H1 (cell line): ENCODE data around the gene SLC6A3. TPM values are rescaled to one million over a fixed set of nuclear protein-coding genes. Genes with fewer than 3 reads are reported as not detected.

ENCODE experiments used
- CTCF ChIA-PET: fragments of 300-600 bp; sonication (Branson Sonifier 250); formaldehyde crosslinking; loops from one replicate; lab custom pipeline; 2021; ENCODE audit not compliant: partially characterized antibody; lab: Charles Lee
- POLR2A ChIA-PET: fragments of 300-600 bp; sonication (Branson Sonifier 250); formaldehyde crosslinking; loops from one replicate; lab custom pipeline; 2021; ENCODE audit warnings: inconsistent platforms; ENCODE audit not compliant: partially characterized antibody; lab: Charles Lee
- DNase-seq, 2 experiments: peaks; one replicate each; pipeline versions ENCODE4 v3.0.0 to v3.0.0-alpha.2; 2010 to 2022; ENCODE audit warnings: low spot score in 2 of 2, low read depth in 1 of 2, mixed read lengths in 1 of 2
- FAIRE-seq: peaks from 2 replicates; lab custom pipeline; 2011; peaks lifted over from hg19 to GRCh38; lab: Jason Lieb, UNC
- H2AFZ ChIP-seq: 2 replicates; pipeline ENCODE4 v1.8.1; 2012; ENCODE audit warnings: low read length, inconsistent platforms
- H2AK5ac ChIP-seq: 2 replicates; pipeline ENCODE4 v1.6.1; 2013; ENCODE audit warnings: low read depth, low read length
- H2BK120ac ChIP-seq: replicated peaks from 2 replicates; pipeline ENCODE3; 2013; ENCODE audit warnings: low read depth, low read length, inconsistent platforms
- H2BK12ac ChIP-seq: 2 replicates; pipeline ENCODE4 v1.6.1; 2013; ENCODE audit warnings: low read depth, low read length
- H2BK15ac ChIP-seq: 2 replicates; pipeline ENCODE4 v1.6.1; 2013; ENCODE audit warnings: low read length
- H2BK20ac ChIP-seq: 2 replicates; pipeline ENCODE4 v1.6.1; 2013; ENCODE audit warnings: low read length
- H2BK5ac ChIP-seq: 2 replicates; pipeline ENCODE4 v1.6.1; 2013; ENCODE audit warnings: low read depth, low read length
- H3K14ac ChIP-seq: 2 replicates; pipeline ENCODE4 v1.6.1; 2013; ENCODE audit warnings: inconsistent platforms; ENCODE audit not compliant: insufficient read length
- H3K18ac ChIP-seq: 2 replicates; pipeline ENCODE4 v1.6.1; 2013; ENCODE audit warnings: low read length; ENCODE audit errors: extremely low read depth
- H3K23ac ChIP-seq: 2 replicates; pipeline ENCODE4 v1.6.1; 2013; ENCODE audit warnings: inconsistent platforms; ENCODE audit not compliant: insufficient read length
- H3K23me2 ChIP-seq: 2 replicates; pipeline ENCODE4 v1.6.1; 2013; ENCODE audit warnings: low read depth, low read length
- H3K27ac ChIP-seq: 2 replicates; pipeline ENCODE4 v1.6.1; 2011; ENCODE audit warnings: low read depth, low read length, inconsistent platforms
- H3K27me3 ChIP-seq, 4 experiments: replicated peaks in 1 of 4; 1 replicate in 1 of 4; 2 replicates in 3 of 4; pipeline versions ENCODE4 v1.6.1 to v1.8.1; 2011 to 2013; ENCODE audit warnings: low read length in 3 of 4, mild to moderate bottlenecking in 3 of 4, inconsistent platforms in 2 of 4, mixed read lengths in 2 of 4, moderate library complexity in 1 of 4; ENCODE audit not compliant: control insufficient read depth in 3 of 4, insufficient read depth in 3 of 4; ENCODE audit errors: extremely low read depth in 1 of 4
- H3K36me3 ChIP-seq, 4 experiments: 2 replicates each; pipeline versions ENCODE4 v1.6.1 to v1.8.1; 2011 to 2013; ENCODE audit warnings: mild to moderate bottlenecking in 4 of 4, low read length in 3 of 4, moderate library complexity in 2 of 4, control low read depth in 1 of 4, inconsistent platforms in 1 of 4; ENCODE audit not compliant: insufficient read depth in 4 of 4, control insufficient read depth in 2 of 4
- H3K4ac ChIP-seq: replicated peaks from 2 replicates; pipeline ENCODE3; 2013; ENCODE audit warnings: low read length, low read depth, mixed read lengths, inconsistent platforms; ENCODE audit not compliant: insufficient read length
- H3K4me1 ChIP-seq, 4 experiments: replicated peaks in 1 of 4; 1 replicate in 1 of 4; 2 replicates in 3 of 4; pipeline versions ENCODE4 v1.6.1 to v1.8.1; 2011 to 2013; ENCODE audit warnings: low read length in 3 of 4, inconsistent platforms in 2 of 4, mixed read lengths in 1 of 4; ENCODE audit not compliant: insufficient read depth in 4 of 4, control insufficient read depth in 3 of 4
- H3K4me2 ChIP-seq, 2 experiments: 2 replicates each; pipeline versions ENCODE4 v1.6.1 to v1.8.1; 2011 to 2013; ENCODE audit warnings: low read depth in 2 of 2, low read length in 2 of 2, control low read depth in 1 of 2, inconsistent platforms in 1 of 2, mild to moderate bottlenecking in 1 of 2; ENCODE audit not compliant: insufficient read depth in 1 of 2
- H3K4me3 ChIP-seq, 4 experiments: fragments of 200-600, 300-600 bp in 1 of 4; sonication (generic), shearing (Covaris generic), sonication (Bioruptor Twin) in 1 of 4; 2 replicates each; pipeline versions ENCODE4 v1.5.1 to v1.8.1; 2011 to 2016; ENCODE audit warnings: low read length in 4 of 4, low read depth in 3 of 4, control low read depth in 2 of 4, inconsistent platforms in 2 of 4, mild to moderate bottlenecking in 2 of 4, mixed read lengths in 1 of 4, moderate library complexity in 1 of 4; ENCODE audit not compliant: insufficient read depth in 2 of 4; ENCODE audit errors: extremely low read depth in 1 of 4
- H3K56ac ChIP-seq: replicated peaks from 2 replicates; pipeline ENCODE3; 2013; ENCODE audit warnings: low read depth, mild to moderate bottlenecking, mixed read lengths, low read length, inconsistent platforms; ENCODE audit not compliant: insufficient read length
- H3K79me1 ChIP-seq: 2 replicates; pipeline ENCODE4 v1.6.1; 2013; ENCODE audit warnings: low read depth, low read length, control low read depth
- H3K79me2 ChIP-seq, 2 experiments: 2 replicates each; pipeline versions ENCODE4 v1.6.1 to v1.8.1; 2012 to 2013; ENCODE audit warnings: low read length in 2 of 2, mild to moderate bottlenecking in 2 of 2, inconsistent platforms in 1 of 2; ENCODE audit not compliant: insufficient read depth in 2 of 2, control insufficient read depth in 1 of 2
- H3K9ac ChIP-seq, 4 experiments: replicated peaks in 1 of 4; 1 replicate in 1 of 4; 2 replicates in 3 of 4; pipeline versions ENCODE4 v1.6.1 to v1.8.1; 2011 to 2013; ENCODE audit warnings: low read depth in 3 of 4, low read length in 3 of 4, control low read depth in 2 of 4, mild to moderate bottlenecking in 2 of 4, moderate library complexity in 2 of 4, inconsistent platforms in 1 of 4; ENCODE audit errors: extremely low read depth in 1 of 4
- H3K9me3 ChIP-seq, 2 experiments: 2 replicates each; pipeline versions ENCODE4 v1.6.1 to v1.8.1; 2012 to 2013; ENCODE audit warnings: mild to moderate bottlenecking in 2 of 2, moderate library complexity in 2 of 2, control low read depth in 1 of 2, inconsistent platforms in 1 of 2, low read depth in 1 of 2, low read length in 1 of 2, mixed read lengths in 1 of 2; ENCODE audit not compliant: insufficient read depth in 2 of 2
- H4K20me1 ChIP-seq, 2 experiments: replicated peaks in 1 of 2; 2 replicates each; pipeline versions ENCODE3 to v1.8.1; 2011 to 2013; ENCODE audit warnings: inconsistent platforms in 2 of 2, low read length in 2 of 2, mild to moderate bottlenecking in 1 of 2; ENCODE audit not compliant: insufficient read depth in 2 of 2, control insufficient read depth in 1 of 2
- H4K5ac ChIP-seq: 2 replicates; pipeline ENCODE4 v1.6.1; 2013; ENCODE audit warnings: low read length, low read depth, mixed read lengths, inconsistent platforms; ENCODE audit not compliant: insufficient read length
- H4K8ac ChIP-seq: 2 replicates; pipeline ENCODE4 v1.8.0; 2013; ENCODE audit warnings: mild to moderate bottlenecking, moderate library complexity, low read length, inconsistent platforms; ENCODE audit not compliant: insufficient read depth; ENCODE audit errors: extremely low read depth
- H4K91ac ChIP-seq: replicated peaks from 2 replicates; pipeline ENCODE3; 2013; ENCODE audit warnings: low read length, mixed read lengths, inconsistent platforms; ENCODE audit not compliant: insufficient read length
- ATF3 ChIP-seq: IDR thresholded peaks from 2 replicates; pipeline ENCODE4 v1.6.1; 2011; ENCODE audit warnings: low read depth, mild to moderate bottlenecking, low read length; ENCODE audit not compliant: insufficient read depth
- CREB1 ChIP-seq: IDR thresholded peaks from 2 replicates; pipeline ENCODE4 v1.6.1; 2012; ENCODE audit warnings: inconsistent platforms
- HDAC2 ChIP-seq, 2 experiments: fragments of 300-600 bp in 1 of 2; sonication (generic) in 1 of 2; IDR thresholded peaks; 2 replicates each; pipeline ENCODE4 v1.6.1; 2011 to 2012; ENCODE audit warnings: low read depth in 2 of 2, low read length in 2 of 2, mild to moderate bottlenecking in 2 of 2, moderate library complexity in 2 of 2, borderline replicate concordance in 1 of 2, inconsistent platforms in 1 of 2
- KDM1A ChIP-seq: fragments of 200-600, 300-600 bp; sonication (generic); IDR thresholded peaks from 2 replicates; pipeline ENCODE4 v1.7.1; 2016; ENCODE audit warnings: mild to moderate bottlenecking, low read length, borderline replicate concordance
- RAD21 ChIP-seq, 2 experiments: IDR thresholded peaks in 1 of 2; conservative IDR thresholded peaks in 1 of 2; 2 replicates each; pipeline ENCODE4 v1.6.1; 2011; ENCODE audit warnings: low read depth in 2 of 2, low read length in 2 of 2, improper control_type of control experiment in 1 of 2, inconsistent platforms in 1 of 2, mild to moderate bottlenecking in 1 of 2, moderate library complexity in 1 of 2
- WGBS, 2 experiments: shearing (Covaris generic) in 1 of 2; methylation state at CpG; one replicate each; pipeline versions ENCODE4 v1.1.6 to v1.1.7; 2013 to 2015; ENCODE audit warnings: low lambda C conversion rate in 2 of 2, mixed read lengths in 2 of 2, inconsistent platforms in 1 of 2, low coverage in 1 of 2, missing lambda C conversion rate in 1 of 2; ENCODE audit not compliant: insufficient replicate concordance in 2 of 2, insufficient coverage in 1 of 2, insufficient read length in 1 of 2; ENCODE audit errors: extremely low coverage in 1 of 2, missing lambda C conversion rate in 1 of 2; 5-methylcytosine and 5-hydroxymethylcytosine counted together
- polyA plus RNA-seq, 7 experiments: library from polyadenylated mRNA; depleted of rRNA in 3 of 7; stranded (reverse) in 5 of 7; unstranded in 2 of 7; fragments of >200 nt in 5 of 7; fragments of 200-250 nt in 2 of 7; gene quantifications; 1 replicate in 5 of 7; 2 replicates in 1 of 7; 4 replicates in 1 of 7; pipeline versions ENCODE4 v1.2.1 to v1.2.3, GENCODE V29; 2011 to 2013; ENCODE audit warnings: missing spikeins in 2 of 7, mixed read lengths in 2 of 7
- total RNA-seq: library from RNA; stranded (reverse); fragmentation: NEBNext Ultra II Directional; extraction: Animal tissue kit (Norgen Biotek cat#: 25700); gene quantifications from 2 replicates; pipeline ENCODE4 v1.2.1, GENCODE V29; 2021

SLC6A3 gene
- total and polyA plus RNA-seq, 2 of the 8 experiments (the other 6 are each of a cell fraction or from before 2014, with no cell fraction given): 0.48 to 0.91 TPM

- Histone ChIP-seq H3K79me1 (no peaks in the 10 kb centered on the region), H4K91ac (no peak overlapping the region), H3K14ac (no peak overlapping the region), H3K4me2 (no peak overlapping the region), H2AFZ (no peak overlapping the region), H2BK15ac (no peak overlapping the region), H3K9ac (no peak overlapping the region), H3K27ac (no peak overlapping the region), H4K20me1 (peaks cover 0 to 5% of the 10 kb centered on the region in 2 experiments), H3K9me3 (peaks cover 5 to 10% of the 10 kb centered on the region in 2 experiments; a peak in 3 of 4 replicates), H3K18ac (no peak overlapping the region), H4K8ac (no peak overlapping the region), H3K4me1 (peaks cover 0 to 7% (median 5%) of the 10 kb centered on the region in 4 experiments; a peak in 6 of 7 replicates), H3K23me2 (peaks cover 2% of the 10 kb centered on the region; the same call in 1 of the 2 replicates), H2BK5ac (no peak overlapping the region), H2BK12ac (no peak overlapping the region), H3K4ac (no peak overlapping the region), H3K36me3 (no peaks in the 10 kb centered on the region), H2BK120ac (no peak overlapping the region), H3K4me3 (no peak overlapping the region), H4K5ac (no peak overlapping the region), H2AK5ac (no peak overlapping the region), H2BK20ac (no peak overlapping the region), H3K27me3 (peaks cover 1 to 25% (median 22%) of the 10 kb centered on the region in 4 experiments), H3K56ac (no peak overlapping the region), H3K23ac (no peak overlapping the region), H3K79me2 (no peaks in the 10 kb centered on the region)
- FAIRE-seq: no peak
- ChIA-PET POLR2A (interaction anchor here (1.5 kb wide), 1 partner anchor 12 kb away, joined by 4 read pairs; no protein-coding TSS in a partner anchor), CTCF (interaction anchor here (0.9 to 4.0 kb wide), 22 partner anchors 8 to 265 kb away, joined by 3 to 31 read pairs (median 6); no protein-coding TSS in a partner anchor)
- 88% methylated on average over 24 of the region's 24 CpGs; no CpG with 5 or more reads in 1 of the 2 experiments for WGBS, 2 experiments
- DNase-seq: no peak
- no peak for TF ChIP-seq CREB1
- TF ChIP-seq RAD21 (IDR thresholded peaks at IDR 0.05 in 1 of 2, conservative IDR thresholded peaks at IDR 0.05 in 1 of 2; ENCODE audit: low read depth in 2 of 2, low read length in 2 of 2): no peak
- TF ChIP-seq KDM1A: no peak
- TF ChIP-seq ATF3: no peak
- TF ChIP-seq HDAC2 (IDR thresholded peaks at IDR 0.05; ENCODE audit: borderline replicate concordance in 1 of 2, low read depth in 2 of 2, low read length in 2 of 2): no peak
These were observed 66.2 kb downstream of the SLC6A3 start for GRCh38 chr5:1378866-1379659.
